Lower leg skin (tissue), 3 donors: Measurements from ENCODE around the gene SNX7.

Experiments
- CTCF ChIP-seq, 3 donors: fragments of 450-650 bp; IDR thresholded peaks; one replicate each; pipeline ENCODE4 v1.5.1; 2016; ENCODE audit warnings: antibody characterized with exemption in 3 of 3, mild to moderate bottlenecking in 3 of 3, moderate library complexity in 2 of 3
- POLR2A ChIP-seq, 2 donors: fragments of 450-650 bp; IDR thresholded peaks; one replicate each; pipeline ENCODE4 v1.6.1; 2016 to 2017; ENCODE audit warnings: antibody characterized with exemption in 2 of 2, mild to moderate bottlenecking in 1 of 2, moderate library complexity in 1 of 2

GRCh38 chr1:98698625-98699024 lies 37.1 kb downstream of the SNX7 start:
- TF ChIP-seq CTCF (IDR thresholded peaks at IDR 0.05) (no peak), POLR2A (IDR thresholded peaks at IDR 0.05) (no peak)
